ENCODE measurements around the gene XK.
"Not testable (repeated sequence)": the region's sequence is repeated elsewhere in the genome, so short reads cannot be mapped to it uniquely, and the experiment has no call there.

The XK gene

GRCh38 chrX:37757082-37757481, 71.5 kb downstream of the XK start:
- no peak for DNase-seq

GRCh38 chrX:37759351-37759750, 73.8 kb downstream of the XK start:
- DNase-seq: no peak

GRCh38 chrX:37759878-37760418, 74.4 kb downstream of the XK start:
- no peak for DNase-seq

- DNase-seq: no peak
Measured at GRCh38 chrX:37763400-37763799, 77.8 kb downstream of the XK start.

GRCh38 chrX:37765507-37765906, 79.9 kb downstream of the XK start:
- no peak for DNase-seq

GRCh38 chrX:37767430-37767829, 81.8 kb downstream of the XK start:
- DNase-seq: no peak

- DNase-seq: not testable (repeated sequence)
Measured at GRCh38 chrX:37768866-37769265, 83.3 kb downstream of the XK start.

GRCh38 chrX:37776283-37776986, 90.8 kb downstream of the XK start:
- DNase-seq: no peak

GRCh38 chrX:37776987-37777325, 91.4 kb downstream of the XK start:
- DNase-seq: no peak

GRCh38 chrX:37779857-37780256, 94.3 kb downstream of the XK start, which contains the start of gene CYBB:
Gene CYBB (plus strand): TSS chrX:37780059. CDS start chrX:37780078, 19 bp downstream.
- no peak for DNase-seq

GRCh38 chrX:37781081-37781480, 95.5 kb downstream of the XK start:
- DNase-seq: no peak

Data from NCI-H187 treated with DMSO at 0.1 percent for 48 hours (cell line).